GM12873 (cell line): ENCODE measurements around the gene RAB3IL1.

Source experiments
- CTCF ChIP-seq: IDR thresholded peaks from 2 replicates; pipeline ENCODE4 v1.5.1; 2012; ENCODE audit warnings: low read depth, mild to moderate bottlenecking, moderate library complexity, low read length, control low read depth; ENCODE audit not compliant: insufficient read depth; ENCODE audit errors: missing control alignments

RAB3IL1 gene

DNA sequence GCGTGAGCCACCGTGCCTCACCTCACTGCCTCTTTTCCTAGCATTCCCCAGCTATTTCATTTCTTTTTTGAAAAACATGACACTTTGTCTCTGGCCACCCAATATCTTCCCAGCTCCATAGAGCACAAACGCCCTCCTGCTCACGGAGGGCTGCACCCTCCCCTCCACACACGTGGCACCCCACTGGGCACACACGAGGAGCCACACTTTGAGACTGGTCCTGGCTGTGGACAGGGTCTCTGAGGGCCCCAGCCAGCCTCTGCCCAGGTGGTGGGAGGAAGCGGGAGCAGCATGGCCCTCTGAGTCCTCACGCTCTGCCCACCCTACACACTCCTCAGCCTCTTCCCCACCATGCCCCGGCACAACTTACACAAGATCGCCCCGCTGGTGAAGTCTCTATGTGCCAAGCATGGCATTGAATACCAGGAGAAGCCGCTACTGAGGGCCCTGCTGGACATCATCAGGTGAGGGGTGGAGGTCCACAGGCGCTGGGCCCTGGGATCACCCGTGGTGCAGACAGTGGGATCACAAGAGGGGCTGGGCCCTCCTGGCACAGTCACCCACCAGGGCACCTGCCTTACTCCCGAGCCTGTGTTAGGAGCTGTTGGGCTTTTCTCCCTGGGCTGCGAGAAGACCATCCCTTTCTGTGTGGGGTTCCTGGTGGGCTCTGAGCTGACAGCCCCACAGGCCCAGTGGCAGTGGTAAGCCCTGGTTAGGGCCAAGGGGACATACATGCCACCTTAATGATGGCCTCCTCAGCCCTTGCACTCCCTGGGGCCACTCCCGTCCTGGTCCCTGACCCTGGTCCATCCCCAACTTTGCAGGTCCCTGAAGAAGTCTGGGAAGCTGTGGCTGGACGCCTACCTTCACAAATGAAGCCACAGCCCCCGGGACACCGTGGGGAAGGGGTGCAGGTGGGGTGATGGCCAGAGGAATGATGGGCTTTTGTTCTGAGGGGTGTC lies 52.3 kb downstream of the RAB3IL1 start:
- no peak for TF ChIP-seq CTCF

- no peak for TF ChIP-seq CTCF
Measured at GRCh38 chr11:61863548-61864081, 53.8 kb downstream of the RAB3IL1 start.

GRCh38 chr11:61862714-61863547 lies 54.4 kb downstream of the RAB3IL1 start:
- no peak for TF ChIP-seq CTCF

DNA sequence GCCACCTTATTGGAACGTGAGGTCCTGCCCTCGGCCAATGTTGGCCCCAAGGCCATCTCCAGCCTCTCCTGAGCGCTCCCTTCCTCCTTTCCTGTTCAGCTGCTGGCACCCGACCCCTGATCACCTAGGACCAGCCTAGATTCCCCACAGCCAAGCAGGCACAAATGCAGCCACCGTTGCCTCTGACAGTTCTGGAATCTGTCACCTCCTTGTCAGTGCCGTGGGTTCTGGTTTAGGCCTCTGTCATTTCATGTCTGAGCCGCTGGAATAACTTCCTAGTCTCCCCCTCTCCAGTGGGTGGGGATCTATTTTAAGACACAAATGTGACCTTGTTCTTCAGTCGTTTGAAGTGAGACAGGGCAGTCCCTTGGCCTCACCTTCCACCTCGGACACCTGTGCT lies 55.7 kb downstream of the RAB3IL1 start:
- no peak for TF ChIP-seq CTCF

- TF ChIP-seq CTCF, result no peak
Measured at GRCh38 chr11:61860054-61860903, 57.1 kb downstream of the RAB3IL1 start.

GRCh38 chr11:61855939-61856680 lies 61.3 kb downstream of the RAB3IL1 start:
- TF ChIP-seq CTCF, result no peak
